NT2/D1 (cell line): Measurements from ENCODE around the gene AQP10.

Experiments used
- SUZ12 ChIP-seq: IDR thresholded peaks from 2 replicates; pipeline ENCODE4 v1.6.1; 2011; ENCODE audit not compliant: insufficient read length, insufficient read depth; ENCODE audit errors: extremely low read depth
- YY1 ChIP-seq: IDR thresholded peaks from 2 replicates; pipeline ENCODE4 v1.6.1; 2011; ENCODE audit not compliant: insufficient read length, insufficient read depth
- ZNF274 ChIP-seq: IDR thresholded peaks from 2 replicates; pipeline ENCODE4 v1.6.1; 2011; ENCODE audit warnings: mild to moderate bottlenecking, low read depth, low read length

DNA sequence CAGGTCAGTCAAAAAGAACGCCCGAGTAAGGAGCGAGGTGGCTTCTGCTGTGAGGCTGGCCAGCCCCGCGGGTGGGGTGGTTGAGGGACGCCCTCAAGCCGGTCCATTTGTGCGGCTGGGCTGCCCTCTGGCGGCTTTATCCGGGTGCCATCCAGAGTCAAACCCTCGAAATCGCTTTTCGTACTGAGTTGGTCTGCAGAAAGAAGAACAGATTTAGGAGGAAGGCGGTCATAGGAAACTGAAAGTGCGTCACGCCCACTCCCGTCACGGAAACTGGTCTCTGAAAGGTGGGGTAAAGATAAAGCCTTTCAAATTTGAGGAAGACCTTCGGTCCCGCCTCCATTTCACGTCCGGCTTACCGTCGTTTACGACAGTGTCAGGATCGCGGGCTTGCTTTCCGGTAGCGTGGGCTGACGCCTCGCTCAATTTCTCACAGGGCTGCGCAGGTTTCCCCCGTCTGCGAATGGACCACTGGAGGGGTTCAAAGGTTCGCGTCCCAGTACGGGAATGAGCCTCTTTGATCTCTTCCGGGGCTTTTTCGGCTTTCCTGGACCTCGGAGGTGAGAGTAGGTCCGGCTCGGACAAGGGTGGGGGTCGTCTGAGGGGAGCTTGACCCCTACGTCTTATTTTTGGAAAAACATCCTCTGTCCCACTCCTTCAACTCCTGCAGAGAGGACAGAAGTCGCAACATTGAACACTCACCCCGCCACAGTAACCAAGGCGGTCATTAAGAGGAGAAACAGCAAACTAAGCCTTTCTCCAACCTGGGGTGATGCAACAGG, 48.5 kb upstream of the AQP10 start, which contains the start of gene HAX1:
- no peak for TF ChIP-seq ZNF274
- no peak for TF ChIP-seq SUZ12
- peak; percentile 35 for TF ChIP-seq YY1
